ENCODE results near the gene CMTM1.

GRCh38 chr16:66592241-66592640 is 26.0 kb downstream of the CMTM1 start:
- no peak for TF ChIP-seq POLR2A (IDR thresholded peaks at IDR 0.05; ENCODE audit: low read length)
- TF ChIP-seq GATA1 (IDR thresholded peaks at IDR 0.05; ENCODE audit: low read depth, low read length), result no peak

Data from erythroblast (primary cell).